HepG2 (cell line): Measurements from ENCODE around the gene BRMS1. TPM values are rescaled to one million over a fixed set of nuclear protein-coding genes. Genes with fewer than 3 reads are reported as not detected.

Experiments used
- BORCS8-MEF2B ChIP-seq: sonication (generic); formaldehyde crosslinking; IDR thresholded peaks from 2 replicates; pipeline ENCODE4 v1.8.0; 2022; ENCODE audit warnings: mild to moderate bottlenecking, missing genetic modification reagents
- ELF1 ChIP-seq: sonication (generic); formaldehyde crosslinking; IDR thresholded peaks from 2 replicates; pipeline ENCODE4 v1.4.0; 2020; ENCODE audit warnings: missing genetic modification reagents
- FLYWCH1 ChIP-seq: sonication (generic); formaldehyde crosslinking; IDR thresholded peaks from 2 replicates; pipeline ENCODE4 v1.8.1; 2023; ENCODE audit warnings: mild to moderate bottlenecking, missing genetic modification reagents
- HDAC2 ChIP-seq: sonication (generic); formaldehyde crosslinking; IDR thresholded peaks from 2 replicates; pipeline ENCODE4 v1.4.0; 2020; ENCODE audit warnings: missing genetic modification reagents
- KDM2A ChIP-seq: sonication (generic); formaldehyde crosslinking; IDR thresholded peaks from 2 replicates; pipeline ENCODE4 v1.4.0; 2020; ENCODE audit warnings: low read depth, missing genetic modification reagents, borderline replicate concordance
- KLF16 ChIP-seq, 2 experiments: sonication (generic) in 1 of 2; formaldehyde crosslinking in 1 of 2; IDR thresholded peaks; 2 replicates each; pipeline versions ENCODE4 v1.6.1 to v1.8.0; 2016 to 2023; ENCODE audit warnings: missing genetic modification reagents in 2 of 2, missing compliant biosample characterization in 1 of 2
- NPAS2 ChIP-seq: sonication (generic); formaldehyde crosslinking; IDR thresholded peaks from 2 replicates; pipeline ENCODE4 v1.8.0; 2022; ENCODE audit warnings: mild to moderate bottlenecking, missing genetic modification reagents, borderline replicate concordance
- SALL1 ChIP-seq: sonication (generic); formaldehyde crosslinking; IDR thresholded peaks from 2 replicates; pipeline ENCODE4 v1.8.0; 2022; ENCODE audit warnings: mild to moderate bottlenecking, missing genetic modification reagents
- SETDB1 ChIP-seq: sonication (generic); formaldehyde crosslinking; IDR thresholded peaks from 2 replicates; pipeline ENCODE4 v1.5.1; 2020; ENCODE audit warnings: missing genetic modification reagents, mild to moderate bottlenecking, borderline replicate concordance
- SNAI1 ChIP-seq: sonication (generic); formaldehyde crosslinking; IDR thresholded peaks from 2 replicates; pipeline ENCODE4 v1.5.0; 2020; ENCODE audit warnings: mild to moderate bottlenecking, missing genetic modification reagents, borderline replicate concordance
- TAF1 ChIP-seq: sonication (generic); formaldehyde crosslinking; IDR thresholded peaks from 2 replicates; pipeline ENCODE4 v1.4.0; 2020; ENCODE audit warnings: missing genetic modification reagents
- ZBED4 ChIP-seq: sonication (generic); formaldehyde crosslinking; IDR thresholded peaks from 2 replicates; pipeline ENCODE4 v1.4.0; 2020; ENCODE audit warnings: missing genetic modification reagents, borderline replicate concordance
- ZBTB26 ChIP-seq: IDR thresholded peaks from 2 replicates; pipeline ENCODE4 v1.6.1; 2016; ENCODE audit warnings: missing compliant biosample characterization, missing genetic modification reagents, borderline replicate concordance
- ZFP36L2 ChIP-seq: sonication (generic); formaldehyde crosslinking; IDR thresholded peaks from 2 replicates; pipeline ENCODE4 v1.4.0; 2020; ENCODE audit warnings: missing genetic modification reagents
- ZMYM4 ChIP-seq: sonication (generic); formaldehyde crosslinking; IDR thresholded peaks from 2 replicates; pipeline ENCODE4 v1.8.1; 2023; ENCODE audit warnings: mild to moderate bottlenecking, missing genetic modification reagents
- ZNF296 ChIP-seq: sonication (generic); formaldehyde crosslinking; conservative IDR thresholded peaks from 2 replicates; pipeline ENCODE4 v1.5.0; 2020; ENCODE audit warnings: mild to moderate bottlenecking, missing genetic modification reagents
- ZNF574 ChIP-seq: sonication (generic); formaldehyde crosslinking; IDR thresholded peaks from 2 replicates; pipeline ENCODE4 v1.4.0; 2020; ENCODE audit warnings: missing genetic modification reagents
- ZNF720 ChIP-seq: sonication (generic); formaldehyde crosslinking; IDR thresholded peaks from 2 replicates; pipeline ENCODE4 v1.4.0; 2020; ENCODE audit warnings: missing genetic modification reagents
- ZNF746 ChIP-seq: sonication (generic); formaldehyde crosslinking; IDR thresholded peaks from 2 replicates; pipeline ENCODE4 v1.8.0; 2022; ENCODE audit warnings: mild to moderate bottlenecking, missing genetic modification reagents
- ZNF773 ChIP-seq: sonication (generic); formaldehyde crosslinking; IDR thresholded peaks from 2 replicates; pipeline ENCODE4 v1.4.0; 2020; ENCODE audit warnings: missing genetic modification reagents, borderline replicate concordance
- polyA plus RNA-seq, 8 experiments: library from polyadenylated mRNA; depleted of rRNA in 3 of 8; stranded (reverse) in 7 of 8; unstranded in 1 of 8; fragments of >200 nt; fragmentation: Illumina TruSeq in 4 of 8; extraction: Trizol in 4 of 8; gene quantifications; 2 replicates each; pipeline versions ENCODE4 v1.2.1 to v1.2.3, GENCODE V29; 2011 to 2016; ENCODE audit warnings: low read depth in 4 of 8, missing spikeins in 1 of 8, mixed read lengths in 1 of 8; ENCODE audit not compliant: insufficient read depth in 1 of 8
- total RNA-seq, 5 experiments: library from RNA; depleted of rRNA; stranded (reverse); fragments of >200 nt; fragmentation: Illumina TruSeq; extraction: Trizol; gene quantifications; 2 replicates each; pipeline ENCODE4 v1.2.3, GENCODE V29; 2016; ENCODE audit warnings: low read depth in 1 of 5

Gene BRMS1
- total and polyA plus RNA-seq, 2 of the 13 experiments (the other 11 are each of a cell fraction or from before 2014, with no cell fraction given): 15.8 to 55.7 TPM

GRCh38 chr11:66288671-66289547 lies 56.0 kb downstream of the BRMS1 start, which contains the start of gene YIF1A (continued):
- no peak for TF ChIP-seq SETDB1 (CRISPR knock-in tag)
- no peak for TF ChIP-seq KLF16 (CRISPR knock-in tag; IDR thresholded peaks at IDR 0.05)
- TF ChIP-seq ZNF773 (CRISPR knock-in tag): 0 out of 2 replicates have a peak, but pooled peaks have one; percentile 66
- TF ChIP-seq ZBTB26 (CRISPR knock-in tag): peak; percentile 7; the same call in 1 of the 2 replicates
- no peak for TF ChIP-seq NPAS2 (CRISPR knock-in tag)
- TF ChIP-seq ZNF296 (CRISPR knock-in tag): no peak
- TF ChIP-seq HDAC2 (CRISPR knock-in tag): peak; percentile 10
- TF ChIP-seq ZNF746 (CRISPR knock-in tag): no peak
- TF ChIP-seq ZNF574 (CRISPR knock-in tag): peak; percentile 56
- no peak for TF ChIP-seq ZBED4 (CRISPR knock-in tag)
- TF ChIP-seq SNAI1 (CRISPR knock-in tag): no peak
- peak; percentile 80 for TF ChIP-seq TAF1 (CRISPR knock-in tag)
- TF ChIP-seq ELF1 (CRISPR knock-in tag): peak; percentile 88
- no peak; the same call in 1 of the 2 replicates for TF ChIP-seq BORCS8-MEF2B (CRISPR knock-in tag)
- peak; percentile 62; the same call in 1 of the 2 replicates for TF ChIP-seq ZMYM4
- no peak for TF ChIP-seq FLYWCH1 (CRISPR knock-in tag)
- TF ChIP-seq ZNF720 (CRISPR knock-in tag): no peak
- 0 out of 2 replicates have a peak, but pooled peaks have one; percentile 66 for TF ChIP-seq ZFP36L2
- peak; percentile 69 for TF ChIP-seq SALL1 (CRISPR knock-in tag)
- peak; percentile 43; the same call in 1 of the 2 replicates for TF ChIP-seq KDM2A
